Activated CD8-positive, alpha-beta T cell treated with anti-CD3 and anti-CD28 coated beads for 36 hours (primary cell): ENCODE measurements around the gene ILK. TPM values are rescaled to one million over a fixed set of nuclear protein-coding genes. Genes with fewer than 3 reads are reported as not detected.

Experiments
- ATAC-seq: fragments of 200-7000 bp; cut with Tn5 transposase; one replicate; pipeline ENCODE4 v1.10.0; 2021; ENCODE audit warnings: mild to moderate bottlenecking, moderate library complexity
- CTCF ChIA-PET: fragments of 350-600 bp; sonication (Branson Sonifier 250); formaldehyde crosslinking; loops from one replicate; lab custom pipeline; 2021; ENCODE audit warnings: antibody characterized with exemption; lab: Charles Lee
- POLR2A ChIA-PET: fragments of 350-600 bp; sonication (Branson Sonifier 250); formaldehyde crosslinking; loops from one replicate; lab custom pipeline; 2021; ENCODE audit warnings: antibody characterized with exemption; lab: Charles Lee
- DNase-seq: peaks from one replicate; pipeline ENCODE4 v3.0.0-alpha.2; 2020
- H3K27ac Mint-ChIP-seq: one replicate; pipeline ENCODE4 v1.8.0; 2021; ENCODE audit warnings: mild to moderate bottlenecking, mixed read lengths
- H3K27me3 Mint-ChIP-seq: one replicate; pipeline ENCODE4 v1.8.0; 2021; ENCODE audit warnings: mixed read lengths
- H3K36me3 Mint-ChIP-seq: one replicate; pipeline ENCODE4 v1.8.0; 2021; ENCODE audit warnings: low read depth, mixed read lengths
- H3K4me1 Mint-ChIP-seq: one replicate; pipeline ENCODE4 v1.8.0; 2021; ENCODE audit warnings: low read depth, mixed read lengths
- H3K4me3 Mint-ChIP-seq: one replicate; pipeline ENCODE4 v1.8.0; 2021; ENCODE audit warnings: mild to moderate bottlenecking, moderate library complexity, mixed read lengths
- H3K9me3 Mint-ChIP-seq: one replicate; pipeline ENCODE4 v1.8.0; 2021; ENCODE audit warnings: mixed read lengths
- CTCF ChIP-seq: fragments of 200-600 bp; IDR thresholded peaks from one replicate; pipeline ENCODE4 v1.8.0; 2022; ENCODE audit warnings: antibody characterized with exemption, mild to moderate bottlenecking
- intact Hi-C: fragments of 100-400 bp; cut with micrococcal nuclease; formaldehyde crosslinking; loops from one replicate; pipeline ENCODE4 v1.10.0; 2022
- total RNA-seq, 2 experiments: library from RNA; stranded (reverse); gene quantifications; one replicate each; pipeline ENCODE4 v1.2.3, GENCODE V29; 2021

ILK gene
- total RNA-seq, 2 experiments from 2014 or later = 70.6 to 71.7 TPM

GRCh38 chr11:6602096-6602940, 1.3 kb upstream of the ILK start:
- H3K36me3 Mint-ChIP-seq = peaks cover 36% of the 10 kb centered on the region
- ATAC-seq (no peak), DNase-seq (no peak)
- intact Hi-C loops = loop anchor here (10.0 kb wide), 2 partner anchors 52 to 208 kb away; partner anchors contain the start of genes DCHS1 and SMPD1
- no peaks in the 10 kb centered on the region for H3K9me3 Mint-ChIP-seq
- H3K4me1 Mint-ChIP-seq = peaks cover 46% of the 10 kb centered on the region
- peak overlapping the region; percentile 68 for H3K27ac Mint-ChIP-seq
- H3K27me3 Mint-ChIP-seq = no peaks in the 10 kb centered on the region
- TF ChIP-seq CTCF = no peak
- ChIA-PET CTCF (interaction anchor here (0.7 to 4.0 kb wide), 11 partner anchors 9 to 156 kb away, joined by 3 to 32 read pairs (median 4); partner anchors contain the start of genes MRPL17 and TAF10), POLR2A (interaction anchor here (0.7 to 7.8 kb wide), 9 partner anchors 9 to 227 kb away, joined by 3 to 48 read pairs (median 3); partner anchors contain the start of genes MRPL17 and TPP1)
- H3K4me3 Mint-ChIP-seq = no peak overlapping the region

GRCh38 chr11:6604081-6604626, 580 bp downstream of the ILK start:
- POLR2A ChIA-PET = interaction anchor here (0.9 to 7.8 kb wide), 7 partner anchors 9 to 214 kb away, joined by 3 to 48 read pairs (median 4); partner anchors contain the start of genes MRPL17, SMPD1 and TPP1
- Mint-ChIP-seq H3K27me3 (no peaks in the 10 kb centered on the region), H3K9me3 (no peaks in the 10 kb centered on the region), H3K4me1 (peaks cover 50% of the 10 kb centered on the region), H3K36me3 (peaks cover 38% of the 10 kb centered on the region), H3K27ac (no peak overlapping the region), H3K4me3 (no peak overlapping the region)
- ATAC-seq (peak; percentile 54), DNase-seq (peak; percentile 75)
- intact Hi-C loops = loop anchor here (10.0 kb wide), 2 partner anchors 51 to 209 kb away; partner anchors contain the start of genes DCHS1 and SMPD1
- CTCF ChIA-PET = interaction anchor here (0.6 to 4.0 kb wide), 18 partner anchors 9 to 225 kb away, joined by 3 to 32 read pairs (median 6); partner anchors contain the start of genes MRPL17, TAF10 and TPP1
- TF ChIP-seq CTCF = no peak

GRCh38 chr11:6604790-6605189, 1.2 kb downstream of the ILK start:
- TF ChIP-seq CTCF = no peak
- H3K27ac Mint-ChIP-seq = no peak overlapping the region
- ATAC-seq = no peak
- no peaks in the 10 kb centered on the region for H3K27me3 Mint-ChIP-seq
- intact Hi-C loops = loop anchor here (10.0 kb wide), 2 partner anchors 50 to 210 kb away; partner anchors contain the start of genes DCHS1 and SMPD1
- no peak for DNase-seq
- CTCF ChIA-PET = interaction anchor here (0.6 to 4.0 kb wide), 20 partner anchors 8 to 225 kb away, joined by 3 to 32 read pairs (median 6); partner anchors contain the start of genes MRPL17, TAF10 and TPP1
- peaks cover 49% of the 10 kb centered on the region for H3K4me1 Mint-ChIP-seq
- no peak overlapping the region for H3K4me3 Mint-ChIP-seq
- POLR2A ChIA-PET = interaction anchor here (0.9 to 7.8 kb wide), 7 partner anchors 10 to 215 kb away, joined by 3 to 48 read pairs (median 4); partner anchors contain the start of genes MRPL17, SMPD1 and TPP1
- H3K36me3 Mint-ChIP-seq = peaks cover 39% of the 10 kb centered on the region
- H3K9me3 Mint-ChIP-seq = no peaks in the 10 kb centered on the region

- H3K36me3 Mint-ChIP-seq = peaks cover 49% of the 10 kb centered on the region
- H3K4me1 Mint-ChIP-seq = peaks cover 59% of the 10 kb centered on the region
- no peaks in the 10 kb centered on the region for H3K9me3 Mint-ChIP-seq
- intact Hi-C loops = loop anchor here (2.0 to 10.0 kb wide), 3 partner anchors 48 to 212 kb away; partner anchors contain the start of genes DCHS1, MRPL17 and SMPD1
- H3K4me3 Mint-ChIP-seq = no peak overlapping the region
- H3K27me3 Mint-ChIP-seq = no peaks in the 10 kb centered on the region
- TF ChIP-seq CTCF = no peak
- POLR2A ChIA-PET = interaction anchor here (1.2 to 7.8 kb wide), 3 partner anchors 12 to 140 kb away, joined by 3 to 48 read pairs (median 18); partner anchors contain the start of genes MRPL17 and TPP1
- DNase-seq (peak; percentile 86), ATAC-seq (peak; percentile 34)
- no peak overlapping the region for H3K27ac Mint-ChIP-seq
- CTCF ChIA-PET = interaction anchor here (0.8 to 1.7 kb wide), 5 partner anchors 13 to 228 kb away, joined by 3 to 7 read pairs (median 3); partner anchors contain the start of gene MRPL17
These were observed 3.1 kb downstream of the ILK start for GRCh38 chr11:6606471-6607189.
